ENCODE measurements around the gene ZNF280C. TPM values are rescaled to one million over a fixed set of nuclear protein-coding genes. Genes with fewer than 3 reads are reported as not detected.
A peak's percentile ranks its signal among the peaks of the same experiment; 100 is the strongest.

The ZNF280C gene
- total and polyA plus RNA-seq, 11 donors = 0.67 to 2.6 (median 1.7) TPM

DNA sequence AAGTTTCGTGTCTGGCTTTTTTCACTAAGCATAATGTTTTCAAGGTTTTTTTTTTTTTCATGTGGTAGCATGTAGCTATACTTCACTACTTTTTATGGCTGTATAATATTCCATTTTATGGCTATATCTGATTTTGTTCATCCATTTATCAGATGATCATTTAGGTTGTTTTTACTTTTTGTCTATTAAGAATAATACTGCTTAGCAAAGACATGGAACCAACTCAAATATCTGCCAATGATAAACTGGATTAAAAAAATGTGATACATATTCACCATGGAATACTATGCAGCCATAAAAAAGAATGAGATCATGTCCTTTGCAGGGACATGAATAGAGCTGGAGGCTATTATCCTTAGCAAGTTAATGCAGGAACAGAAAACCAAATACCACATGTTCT lies 32.7 kb upstream of the ZNF280C start:
- ATAC-seq = no peak
- intact Hi-C loops (cut with DNase I) = no loop called here
- Histone ChIP-seq H3K9me3 (peaks cover 0 to 7% (median 0%) of the 10 kb centered on the region in 12 donors), H3K4me1 (no peaks in the 10 kb centered on the region), H3K4me3 (no peak overlapping the region), H3K27ac (no peak overlapping the region), H3K36me3 (no peaks in the 10 kb centered on the region), H3K27me3 (peaks cover 0 to 7% (median 0%) of the 10 kb centered on the region in 9 donors)
- WGBS, 4 donors = 73 to 88% (median 87%) methylated on average over 1 of the region's 1 CpG
- TF ChIP-seq, protein P1, sequence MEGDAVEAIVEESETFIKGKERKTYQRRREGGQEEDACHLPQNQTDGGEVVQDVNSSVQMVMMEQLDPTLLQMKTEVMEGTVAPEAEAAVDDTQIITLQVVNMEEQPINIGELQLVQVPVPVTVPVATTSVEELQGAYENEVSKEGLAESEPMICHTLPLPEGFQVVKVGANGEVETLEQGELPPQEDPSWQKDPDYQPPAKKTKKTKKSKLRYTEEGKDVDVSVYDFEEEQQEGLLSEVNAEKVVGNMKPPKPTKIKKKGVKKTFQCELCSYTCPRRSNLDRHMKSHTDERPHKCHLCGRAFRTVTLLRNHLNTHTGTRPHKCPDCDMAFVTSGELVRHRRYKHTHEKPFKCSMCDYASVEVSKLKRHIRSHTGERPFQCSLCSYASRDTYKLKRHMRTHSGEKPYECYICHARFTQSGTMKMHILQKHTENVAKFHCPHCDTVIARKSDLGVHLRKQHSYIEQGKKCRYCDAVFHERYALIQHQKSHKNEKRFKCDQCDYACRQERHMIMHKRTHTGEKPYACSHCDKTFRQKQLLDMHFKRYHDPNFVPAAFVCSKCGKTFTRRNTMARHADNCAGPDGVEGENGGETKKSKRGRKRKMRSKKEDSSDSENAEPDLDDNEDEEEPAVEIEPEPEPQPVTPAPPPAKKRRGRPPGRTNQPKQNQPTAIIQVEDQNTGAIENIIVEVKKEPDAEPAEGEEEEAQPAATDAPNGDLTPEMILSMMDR (IDR thresholded peaks at IDR 0.05) = no peak
- TF ChIP-seq POLR2A (IDR thresholded peaks at IDR 0.05) = no peak
- no peak for DNase-seq

DNA sequence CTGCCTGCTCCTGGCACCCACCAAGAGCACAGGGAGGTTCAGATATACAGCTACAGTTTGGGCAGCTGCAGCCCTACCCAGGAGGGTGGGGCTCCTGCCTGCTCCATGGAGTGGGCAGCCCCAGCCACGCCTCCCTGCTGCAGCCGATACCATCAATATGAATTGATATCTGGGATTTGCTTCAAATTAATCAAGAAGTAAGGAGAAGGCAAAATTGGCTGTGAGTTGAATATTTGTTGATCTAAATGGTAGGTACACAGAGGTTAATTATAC lies 31.2 kb upstream of the ZNF280C start:
- 47 to 79% (median 51%) methylated on average over 2 of the region's 2 CpGs for WGBS, 4 donors
- Histone ChIP-seq H3K27ac (no peak overlapping the region), H3K36me3 (no peaks in the 10 kb centered on the region), H3K9me3 (peaks cover 0 to 7% (median 0%) of the 10 kb centered on the region in 12 donors), H3K4me1 (no peaks in the 10 kb centered on the region), H3K4me3 (no peak overlapping the region), H3K27me3 (peaks cover 0 to 12% (median 0%) of the 10 kb centered on the region in 9 donors)
- ATAC-seq (no peak), DNase-seq (no peak)
- intact Hi-C loops (cut with DNase I) = no loop called here
- TF ChIP-seq POLR2A (IDR thresholded peaks at IDR 0.05) = no peak
- TF ChIP-seq, protein P1 (IDR thresholded peaks at IDR 0.05) = no peak

DNA sequence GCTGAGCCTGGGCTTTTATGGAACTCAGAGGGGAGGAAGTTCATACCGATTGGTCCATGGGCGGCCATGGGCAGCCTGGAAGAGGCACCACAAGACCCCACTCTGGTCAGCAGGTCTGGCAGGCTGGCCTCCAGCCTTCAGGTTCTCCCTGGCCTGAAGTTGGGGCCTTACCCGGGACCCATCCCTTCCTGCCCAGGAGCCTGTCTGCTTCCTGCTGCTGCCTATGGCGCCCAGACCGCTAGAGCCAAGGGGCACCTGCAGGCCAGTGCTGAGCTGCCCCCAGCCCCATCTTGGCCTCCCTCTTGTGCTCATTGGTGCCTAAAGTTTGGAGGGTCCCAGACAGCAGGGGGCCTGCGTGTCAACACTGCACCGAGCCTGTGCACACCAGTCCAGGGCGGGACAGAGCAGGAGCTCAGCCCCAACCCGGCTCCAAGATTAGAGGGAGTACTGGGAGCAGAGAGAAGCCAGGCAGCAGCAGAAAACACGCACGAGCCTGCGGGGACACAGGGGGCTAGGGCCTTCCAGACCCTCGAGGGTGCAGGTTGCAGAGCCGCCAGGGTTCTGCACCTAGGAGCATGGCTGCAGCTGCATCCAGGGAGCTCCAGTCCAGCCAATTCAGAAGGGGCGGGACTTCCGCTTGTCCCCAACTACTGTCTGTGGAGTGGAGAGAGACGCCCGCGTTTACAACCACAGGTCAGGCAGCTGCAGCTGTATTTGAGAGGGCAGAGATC lies 30.7 kb upstream of the ZNF280C start:
- Histone ChIP-seq H3K4me1 (no peaks in the 10 kb centered on the region), H3K9me3 (peaks cover 0 to 7% (median 0%) of the 10 kb centered on the region in 12 donors), H3K27ac (no peak overlapping the region), H3K27me3 (peaks cover 0 to 12% (median 0%) of the 10 kb centered on the region in 9 donors), H3K36me3 (no peaks in the 10 kb centered on the region), H3K4me3 (no peak overlapping the region)
- TF ChIP-seq, protein P1 (IDR thresholded peaks at IDR 0.05) = no peak
- no peak for TF ChIP-seq POLR2A (IDR thresholded peaks at IDR 0.05)
- 65 to 75% (median 70%) methylated on average over 7 to 19 of the region's 19 CpGs for WGBS, 4 donors
- ATAC-seq = peak in 1 of 4 donors; percentile 34
- intact Hi-C loops (cut with DNase I) = no loop called here
- no peak for DNase-seq

DNA sequence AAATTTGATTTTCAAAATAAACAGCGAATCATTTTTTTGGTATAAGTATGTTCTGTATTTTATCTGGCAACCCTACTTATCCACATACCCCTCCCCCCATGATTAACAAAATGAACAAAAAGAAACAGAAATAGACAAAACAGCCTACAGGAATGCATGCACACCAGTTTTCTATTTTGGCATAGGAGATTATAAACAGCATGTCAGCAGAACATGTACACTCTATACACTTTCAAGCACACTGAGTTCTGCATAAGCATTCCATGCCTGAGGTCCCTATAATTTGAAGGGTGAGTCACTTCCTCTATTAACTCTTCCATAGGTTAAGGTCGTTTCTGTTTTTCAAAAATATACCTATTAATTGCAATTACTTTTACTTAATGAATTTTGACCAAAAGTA lies 28.0 kb upstream of the ZNF280C start:
- no peak for DNase-seq
- no peak for TF ChIP-seq POLR2A (IDR thresholded peaks at IDR 0.05)
- TF ChIP-seq, protein P1 (IDR thresholded peaks at IDR 0.05) = no peak
- Histone ChIP-seq H3K27ac (no peak overlapping the region), H3K9me3 (peaks cover 0 to 7% (median 0%) of the 10 kb centered on the region in 12 donors), H3K4me1 (no peaks in the 10 kb centered on the region), H3K4me3 (no peak overlapping the region), H3K36me3 (no peaks in the 10 kb centered on the region), H3K27me3 (peaks cover 0 to 12% (median 0%) of the 10 kb centered on the region in 9 donors)
- 38 to 52% (median 46%) methylated on average over 2 of the region's 2 CpGs for WGBS, 4 donors
- ATAC-seq = no peak
- intact Hi-C loops (cut with DNase I) = no loop called here

Measured in heart left ventricle (tissue), 16 donors.